Measurements from ENCODE around the gene TTLL5. TPM values are rescaled to one million over a fixed set of nuclear protein-coding genes. Genes with fewer than 3 reads are reported as not detected.

The TTLL5 gene
- total and polyA plus RNA-seq, 7 donors = 4.8 to 36.6 (median 17.9) TPM

GRCh38 chr14:75979648-75980565, 318.9 kb downstream of the TTLL5 start:
- 79 to 87% methylated on average over 27 of the region's 27 CpGs for WGBS, 2 donors
- DNase-seq = peak; percentile 83
- peak overlapping the region; percentile 20 to 81 (median 74) for H3K4me3 ChIP-seq
- no peak for TF ChIP-seq CTCF (IDR thresholded peaks at IDR 0.05)
- peak in 1 of 4 donors; percentile 45 for TF ChIP-seq POLR2AphosphoS5 (IDR thresholded peaks at IDR 0.05)
- no peak for TF ChIP-seq EP300 (IDR thresholded peaks at IDR 0.05)
- no peak for TF ChIP-seq POLR2A (IDR thresholded peaks at IDR 0.05)
- H3K4me1 ChIP-seq = peaks cover 0 to 52% (median 43%) of the 10 kb centered on the region in 4 donors
- no peaks in the 10 kb centered on the region for H3K27me3 ChIP-seq
- H3K9me3 ChIP-seq = no peaks in the 10 kb centered on the region
- intact Hi-C loops (cut with DNase I) = loop anchor here (5.0 kb wide), 1 partner anchor 403 kb away; the partner anchor contains the start of gene FLVCR2
- H3K36me3 ChIP-seq = no peaks in the 10 kb centered on the region
- peak overlapping the region; percentile 94 to 99 (median 96) for H3K27ac ChIP-seq

- intact Hi-C loops (cut with DNase I) = loop anchor here (5.0 kb wide), 1 partner anchor 404 kb away; the partner anchor contains the start of gene FLVCR2
- H3K36me3 ChIP-seq = no peaks in the 10 kb centered on the region
- TF ChIP-seq POLR2AphosphoS5 (IDR thresholded peaks at IDR 0.05) (peak in 1 of 4 donors; percentile 16), POLR2A (IDR thresholded peaks at IDR 0.05) (no peak), CTCF (IDR thresholded peaks at IDR 0.05) (no peak), EP300 (IDR thresholded peaks at IDR 0.05) (no peak)
- DNase-seq = peak; percentile 76
- peaks cover 0 to 58% (median 45%) of the 10 kb centered on the region in 4 donors for H3K4me1 ChIP-seq
- H3K4me3 ChIP-seq = peak overlapping the region; percentile 18 to 81 (median 74)
- H3K27ac ChIP-seq = peak overlapping the region; percentile 94 to 99 (median 96)
- H3K9me3 ChIP-seq = no peaks in the 10 kb centered on the region
- no peaks in the 10 kb centered on the region for H3K27me3 ChIP-seq
- 76 to 90% methylated on average over 8 of the region's 8 CpGs for WGBS, 2 donors
These were observed 319.8 kb downstream of the TTLL5 start for GRCh38 chr14:75980856-75981255.

- peak; percentile 93 for DNase-seq
- intact Hi-C loops (cut with DNase I) = loop anchor here (1.0 to 5.0 kb wide), 4 partner anchors 75 to 404 kb away; partner anchors contain the start of gene FLVCR2
These were observed 320.6 kb downstream of the TTLL5 start, which contains the start of gene TGFB3 for GRCh38 chr14:75981426-75982265. Gene TGFB3 (minus strand): TSS chr14:75981995. CDS start chr14:75980893, 1,102 bp downstream.

More at GRCh38 chr14:75981426-75982265, 320.6 kb downstream of the TTLL5 start, which contains the start of gene TGFB3:
- Histone ChIP-seq H3K27me3 (no peaks in the 10 kb centered on the region), H3K27ac (peak within 1 kb of the TSS; percentile 94 to 99 (median 96)), H3K36me3 (no peaks in the 10 kb centered on the region), H3K9me3 (no peaks in the 10 kb centered on the region), H3K4me3 (peak within 1 kb of the TSS; percentile 60 to 81 (median 74)), H3K4me1 (peaks cover 0 to 64% (median 50%) of the 10 kb centered on the region in 4 donors)
- TF ChIP-seq EP300 (IDR thresholded peaks at IDR 0.05) (peak in 1 of 4 donors; percentile 44), CTCF (IDR thresholded peaks at IDR 0.05) (no peak), POLR2AphosphoS5 (IDR thresholded peaks at IDR 0.05) (peak; percentile 85 to 97 (median 88)), POLR2A (IDR thresholded peaks at IDR 0.05) (peak; percentile 82 to 86)
- WGBS, 2 donors = 1 to 4% methylated on average over 26 of the region's 26 CpGs
